CD4-positive, alpha-beta memory T cell (primary cell): ENCODE results near the gene NUP160. TPM values are rescaled to one million over a fixed set of nuclear protein-coding genes. Genes with fewer than 3 reads are reported as not detected.

ENCODE experiments used
- CTCF ChIA-PET: fragments of 350-600 bp; sonication (Branson Sonifier 250); formaldehyde crosslinking; loops from one replicate; lab custom pipeline; 2021; ENCODE audit warnings: inconsistent platforms; ENCODE audit not compliant: partially characterized antibody; lab: Charles Lee
- POLR2A ChIA-PET: fragments of 350-600 bp; sonication (Branson Sonifier 250); formaldehyde crosslinking; loops from one replicate; lab custom pipeline; 2021; ENCODE audit not compliant: partially characterized antibody; lab: Charles Lee
- DNase-seq, 5 donors: peaks; one replicate each; pipeline versions ENCODE4 v3.0.0 to v3.0.0-alpha.2; 2020 to 2022; ENCODE audit warnings: mixed read lengths in 1 of 5
- H3K27ac ChIP-seq: one replicate; pipeline ENCODE4 v1.7.0; 2013; ENCODE audit warnings: low read depth, low read length
- H3K27me3 ChIP-seq: 2 replicates; pipeline ENCODE4 v1.7.0; 2013; ENCODE audit warnings: mild to moderate bottlenecking, low read length, moderate library complexity; ENCODE audit not compliant: insufficient read depth
- H3K36me3 ChIP-seq: 2 replicates; pipeline ENCODE4 v1.7.0; 2013; ENCODE audit warnings: mild to moderate bottlenecking, low read length, moderate library complexity; ENCODE audit not compliant: insufficient read depth
- H3K4me1 ChIP-seq: 2 replicates; pipeline ENCODE4 v1.7.0; 2013; ENCODE audit warnings: mild to moderate bottlenecking, low read length, moderate library complexity; ENCODE audit not compliant: insufficient read depth
- H3K4me3 ChIP-seq, 2 donors: one replicate each; pipeline ENCODE4 v1.7.0; 2013; ENCODE audit warnings: low read length in 2 of 2, mild to moderate bottlenecking in 1 of 2
- H3K9me3 ChIP-seq, 2 donors: one replicate each; pipeline ENCODE4 v1.7.0; 2013; ENCODE audit warnings: low read length in 2 of 2, control low read depth in 1 of 2; ENCODE audit not compliant: control insufficient read depth in 1 of 2
- H3K27ac Mint-ChIP-seq, 7 donors: one replicate each; pipeline ENCODE4 v1.8.0; 2020 to 2021; ENCODE audit warnings: mixed read lengths in 7 of 7, mild to moderate bottlenecking in 6 of 7, inconsistent platforms in 3 of 7, moderate library complexity in 3 of 7
- H3K27me3 Mint-ChIP-seq, 2 donors: one replicate each; pipeline ENCODE4 v1.8.0; 2020 to 2021; ENCODE audit warnings: mixed read lengths in 2 of 2
- H3K36me3 Mint-ChIP-seq, 2 donors: one replicate each; pipeline ENCODE4 v1.8.0; 2020 to 2021; ENCODE audit warnings: mixed read lengths in 2 of 2, inconsistent platforms in 1 of 2, mild to moderate bottlenecking in 1 of 2
- H3K4me1 Mint-ChIP-seq, 4 donors: one replicate each; pipeline ENCODE4 v1.8.0; 2020 to 2021; ENCODE audit warnings: mixed read lengths in 4 of 4, mild to moderate bottlenecking in 1 of 4
- H3K4me3 Mint-ChIP-seq, 8 donors: one replicate each; pipeline ENCODE4 v1.8.0; 2020 to 2021; ENCODE audit warnings: mixed read lengths in 8 of 8, mild to moderate bottlenecking in 7 of 8, moderate library complexity in 6 of 8, inconsistent platforms in 3 of 8
- H3K9me3 Mint-ChIP-seq, 8 donors: one replicate each; pipeline ENCODE4 v1.8.0; 2020 to 2021; ENCODE audit warnings: mixed read lengths in 8 of 8, mild to moderate bottlenecking in 5 of 8, inconsistent platforms in 3 of 8, moderate library complexity in 1 of 8
- intact Hi-C: fragments of 100-400 bp; cut with micrococcal nuclease; formaldehyde crosslinking; loops from one replicate; pipeline ENCODE4 v1.15.1; 2023
- polyA plus RNA-seq, 2 donors: library from polyadenylated mRNA; unstranded; fragments of 300-500 nt; fragmentation: Illumina TruSeq; gene quantifications; one replicate each; pipeline ENCODE4 v1.2.3, GENCODE V29; 2021
- total RNA-seq, 2 experiments: library from RNA; stranded (reverse); gene quantifications; one replicate each; pipeline ENCODE4 v1.2.3, GENCODE V29; 2021

NUP160 gene
- total and polyA plus RNA-seq, 4 experiments from 2014 or later, result 35.6 to 62.2 (median 51.0) TPM

- Histone ChIP-seq H3K27ac (no peak overlapping the region), H3K4me1 (no peaks in the 10 kb centered on the region), H3K36me3 (peaks cover 78% of the 10 kb centered on the region), H3K4me3 (no peak overlapping the region), H3K27me3 (no peaks in the 10 kb centered on the region), H3K9me3 (no peaks in the 10 kb centered on the region)
- Mint-ChIP-seq H3K9me3 (no peaks in the 10 kb centered on the region), H3K4me1 (peaks cover 3 to 7% (median 6%) of the 10 kb centered on the region in 4 donors), H3K27me3 (no peaks in the 10 kb centered on the region), H3K4me3 (no peak overlapping the region), H3K27ac (peak overlapping the region in 2 of 7 donors; percentile 52 to 55), H3K36me3 (peaks cover 50 to 78% of the 10 kb centered on the region in 2 donors)
- intact Hi-C loops, result no loop called here
- ChIA-PET CTCF (no interaction called here), POLR2A (interaction anchor here (0.6 to 1.2 kb wide), 2 partner anchors 8 to 95 kb away, joined by 3 to 4 read pairs; no protein-coding TSS in a partner anchor)
- no peak for DNase-seq
Observed at GRCh38 chr11:47732271-47732670, 115.9 kb downstream of the NUP160 start.

GRCh38 chr11:47731475-47731874, 116.7 kb downstream of the NUP160 start:
- intact Hi-C loops, result no loop called here
- Mint-ChIP-seq H3K4me3 (no peak overlapping the region), H3K27ac (peak overlapping the region; percentile 3 to 65 (median 44)), H3K9me3 (no peaks in the 10 kb centered on the region), H3K27me3 (no peaks in the 10 kb centered on the region), H3K36me3 (peaks cover 43 to 78% of the 10 kb centered on the region in 2 donors), H3K4me1 (peaks cover 2 to 6% (median 4%) of the 10 kb centered on the region in 4 donors)
- Histone ChIP-seq H3K4me3 (no peak overlapping the region), H3K9me3 (no peaks in the 10 kb centered on the region), H3K4me1 (no peaks in the 10 kb centered on the region), H3K36me3 (peaks cover 75% of the 10 kb centered on the region), H3K27ac (no peak overlapping the region), H3K27me3 (no peaks in the 10 kb centered on the region)
- ChIA-PET POLR2A (interaction anchor here (1.0 to 1.4 kb wide), 3 partner anchors 9 to 16 kb away, joined by 3 to 4 read pairs (median 4); partner anchors contain the start of gene AGBL2), CTCF (no interaction called here)
- no peak for DNase-seq

Other genes starting within 250 kb of the NUP160 start
- gene MTCH2, start 205.8 kb downstream of the NUP160 start, total RNA-seq, result 10 to 100 TPM; 23.6 to 23.9 TPM
- gene MTCH2, start 205.8 kb downstream of the NUP160 start, polyA plus RNA-seq, result 10 to 100 TPM; 58.8 to 66.8 TPM
- 1 to 10 TPM; 7.8 to 8.1 TPM for gene AGBL2, start 133.0 kb downstream of the NUP160 start, total RNA-seq
- 1 to 10 TPM; 1.6 to 1.7 TPM for gene AGBL2, start 133.0 kb downstream of the NUP160 start, polyA plus RNA-seq
- gene FNBP4, start 81.0 kb downstream of the NUP160 start, total RNA-seq, result 100 to 1,000 TPM; 298 to 314 TPM
- 10 to 100 TPM; 22.6 to 48.0 TPM for gene FNBP4, start 81.0 kb downstream of the NUP160 start, polyA plus RNA-seq
- 10 to 100 TPM; 57.8 to 57.9 TPM for gene PTPRJ, start 132.2 kb upstream of the NUP160 start, total RNA-seq
- 10 to 100 TPM in 1 of 2 donors, 1 to 10 TPM in 1; 3.3 to 16.6 TPM for gene PTPRJ, start 132.2 kb upstream of the NUP160 start, polyA plus RNA-seq